RWPE1 (cell line): ENCODE measurements around the gene LHX6.

Source experiments
- CTCF ChIA-PET: fragments of 350-600 bp; sonication (Branson Sonifier 250); formaldehyde crosslinking; extraction: SDS; loops from one replicate; lab custom pipeline; 2021; lab: Yijun Ruan, JAX
- POLR2A ChIA-PET: fragments of 400-600 bp; formaldehyde crosslinking; extraction: SDS; loops from one replicate; lab custom pipeline; 2020; ENCODE audit warnings: antibody characterized with exemption; ENCODE audit not compliant: low non-redundant PET; lab: Yijun Ruan, JAX
- DNase-seq: peaks from one replicate; pipeline ENCODE4 v3.0.0; 2012; ENCODE audit warnings: low spot score
- H3K27ac ChIP-seq: fragments of 450-650 bp; 2 replicates; pipeline ENCODE4 v1.5.1; 2017
- TF ChIP-seq, protein P1 (sequence below): fragments of 450-650 bp; conservative IDR thresholded peaks from 2 replicates; pipeline ENCODE4 v1.5.1; 2017; ENCODE audit warnings: low read depth, mild to moderate bottlenecking

LHX6 gene

GRCh38 chr9:122223435-122223834, 5.3 kb downstream of the LHX6 start:
- TF ChIP-seq, protein P1, sequence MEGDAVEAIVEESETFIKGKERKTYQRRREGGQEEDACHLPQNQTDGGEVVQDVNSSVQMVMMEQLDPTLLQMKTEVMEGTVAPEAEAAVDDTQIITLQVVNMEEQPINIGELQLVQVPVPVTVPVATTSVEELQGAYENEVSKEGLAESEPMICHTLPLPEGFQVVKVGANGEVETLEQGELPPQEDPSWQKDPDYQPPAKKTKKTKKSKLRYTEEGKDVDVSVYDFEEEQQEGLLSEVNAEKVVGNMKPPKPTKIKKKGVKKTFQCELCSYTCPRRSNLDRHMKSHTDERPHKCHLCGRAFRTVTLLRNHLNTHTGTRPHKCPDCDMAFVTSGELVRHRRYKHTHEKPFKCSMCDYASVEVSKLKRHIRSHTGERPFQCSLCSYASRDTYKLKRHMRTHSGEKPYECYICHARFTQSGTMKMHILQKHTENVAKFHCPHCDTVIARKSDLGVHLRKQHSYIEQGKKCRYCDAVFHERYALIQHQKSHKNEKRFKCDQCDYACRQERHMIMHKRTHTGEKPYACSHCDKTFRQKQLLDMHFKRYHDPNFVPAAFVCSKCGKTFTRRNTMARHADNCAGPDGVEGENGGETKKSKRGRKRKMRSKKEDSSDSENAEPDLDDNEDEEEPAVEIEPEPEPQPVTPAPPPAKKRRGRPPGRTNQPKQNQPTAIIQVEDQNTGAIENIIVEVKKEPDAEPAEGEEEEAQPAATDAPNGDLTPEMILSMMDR, result no peak
- ChIA-PET POLR2A (no interaction called here), CTCF (interaction anchor here (0.7 kb wide), 1 partner anchor 1909 kb away, joined by 6 read pairs; no protein-coding TSS in a partner anchor)
- no peak overlapping the region for H3K27ac ChIP-seq
- no peak for DNase-seq

DNA sequence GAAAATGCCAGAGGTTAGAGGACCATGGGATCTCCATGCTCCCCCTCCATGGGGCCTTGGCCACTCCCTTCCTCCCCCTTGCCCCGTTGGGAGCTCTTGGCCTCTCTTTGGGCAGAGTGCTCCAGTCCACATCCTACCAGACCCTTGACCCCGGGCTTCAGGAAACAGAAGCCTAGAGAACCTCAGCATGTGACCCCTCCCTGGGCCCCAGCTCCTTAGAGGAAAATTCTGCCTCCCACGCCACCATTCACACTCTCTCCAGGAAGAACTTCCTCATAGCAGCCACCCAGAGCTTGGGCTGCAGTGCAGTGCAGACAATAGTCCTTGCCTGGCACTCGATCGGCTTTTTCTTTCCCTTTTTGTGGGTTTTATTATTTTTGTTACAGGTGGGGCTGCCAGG, 6.0 kb downstream of the LHX6 start:
- H3K27ac ChIP-seq, result no peak overlapping the region
- DNase-seq, result no peak
- ChIA-PET POLR2A (no interaction called here), CTCF (no interaction called here)
- TF ChIP-seq, protein P1, result no peak

- POLR2A ChIA-PET, result no interaction called here
Measured at GRCh38 chr9:122221183-122221811, 7.5 kb downstream of the LHX6 start.

GRCh38 chr9:122220673-122221182, 8.0 kb downstream of the LHX6 start:
- TF ChIP-seq, protein P1, result no peak
- DNase-seq, result no peak
- POLR2A ChIA-PET, result no interaction called here
- no peak overlapping the region for H3K27ac ChIP-seq
- CTCF ChIA-PET, result interaction anchor here (0.6 to 0.8 kb wide), 3 partner anchors 34 to 1062 kb away, joined by 3 read pairs; no protein-coding TSS in a partner anchor

More at GRCh38 chr9:122221183-122221811, 7.5 kb downstream of the LHX6 start:
- H3K27ac ChIP-seq, result no peak overlapping the region
- TF ChIP-seq, protein P1, result no peak
- CTCF ChIA-PET, result interaction anchor here (0.7 to 0.8 kb wide), 2 partner anchors 34 to 649 kb away, joined by 3 read pairs; no protein-coding TSS in a partner anchor
- DNase-seq, result no peak

DNA sequence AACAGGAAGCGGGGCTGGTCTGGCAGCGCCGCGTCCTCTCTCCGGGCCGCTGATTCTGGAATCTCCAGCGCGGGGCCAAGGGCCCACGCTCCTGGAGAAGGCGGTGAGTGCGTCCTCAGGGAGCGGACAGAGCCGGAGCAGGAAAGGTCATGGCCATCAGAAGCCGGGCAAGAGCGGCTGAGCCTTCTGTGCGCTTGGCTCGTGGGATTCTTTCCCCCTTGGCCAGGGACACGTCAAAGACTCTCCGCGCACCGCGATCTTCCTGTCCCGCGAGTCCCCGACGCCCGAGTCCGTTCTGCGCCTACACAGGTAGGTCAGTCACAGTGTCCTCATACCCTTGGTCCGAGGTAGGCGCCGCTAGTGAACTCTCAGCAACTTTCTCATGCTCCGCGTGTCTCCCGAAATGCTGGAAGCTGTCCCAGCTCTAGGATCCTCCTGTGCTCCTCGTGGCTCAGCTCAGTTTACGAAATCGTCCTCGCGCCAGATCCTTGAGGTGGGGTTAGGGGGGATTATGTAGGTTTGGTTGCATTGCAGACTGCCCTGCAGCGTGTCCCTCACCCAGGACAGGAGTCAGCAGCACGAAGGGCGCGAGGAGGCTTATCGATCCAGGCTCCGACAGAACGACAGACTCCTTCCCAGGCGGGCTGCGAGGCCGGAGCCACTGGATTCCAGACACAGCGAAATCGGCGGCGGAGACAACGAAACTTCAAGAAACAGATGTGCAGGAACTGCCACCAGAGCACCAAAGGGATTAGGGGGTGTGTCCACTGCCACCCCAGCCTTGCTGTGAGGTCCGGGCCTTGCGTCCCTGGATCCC, 8.7 kb downstream of the LHX6 start:
- ChIA-PET POLR2A (no interaction called here), CTCF (interaction anchor here (0.6 kb wide), 1 partner anchor 1063 kb away, joined by 3 read pairs; no protein-coding TSS in a partner anchor)
- TF ChIP-seq, protein P1, result no peak
- DNase-seq, result no peak
- no peak overlapping the region for H3K27ac ChIP-seq

DNA sequence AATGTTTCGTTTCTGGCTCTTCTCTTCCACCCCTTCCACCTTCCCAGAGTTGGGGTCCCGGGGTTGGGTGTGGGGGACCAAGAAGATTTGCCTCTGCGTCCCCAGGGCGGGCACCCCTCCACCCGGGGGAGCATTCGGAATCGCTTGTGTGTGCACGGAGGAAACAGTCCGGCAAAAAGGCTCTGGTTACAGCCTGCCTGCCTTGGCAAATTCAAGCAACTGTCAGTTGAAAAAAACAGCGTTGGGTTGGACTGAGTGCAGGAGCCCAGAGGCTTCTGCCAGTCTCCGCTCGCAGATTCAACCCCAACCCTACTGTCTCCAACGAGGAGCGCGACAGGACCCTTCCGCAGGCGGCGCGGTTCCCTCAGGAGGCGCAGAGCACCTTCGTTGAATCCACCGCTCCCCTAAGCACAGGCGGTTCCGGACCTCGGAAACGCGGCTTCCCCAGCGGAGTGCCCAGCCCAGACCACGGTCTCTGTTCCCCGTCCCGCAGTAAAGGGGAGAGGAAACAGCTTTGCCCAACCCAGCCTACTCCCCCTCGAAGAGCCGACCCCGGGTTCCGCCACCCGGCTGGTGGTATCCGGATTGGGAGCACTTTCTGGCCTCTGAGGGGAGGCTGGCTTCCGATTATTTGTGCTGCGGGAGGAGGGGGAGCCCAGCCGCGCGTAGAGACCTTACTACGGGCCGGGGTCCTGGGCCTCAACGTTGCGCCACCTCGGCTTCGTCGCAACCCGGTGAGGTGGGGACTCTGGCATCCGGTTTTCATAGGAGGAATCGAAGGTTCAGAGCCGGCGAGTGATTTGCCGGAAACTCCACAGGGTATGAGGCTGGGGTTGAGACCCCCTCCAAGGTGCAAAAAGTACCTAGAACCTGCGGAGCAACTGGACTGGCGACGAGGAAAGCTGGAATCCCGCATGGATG, 9.6 kb downstream of the LHX6 start:
- POLR2A ChIA-PET, result no interaction called here
- TF ChIP-seq, protein P1, result no peak
- H3K27ac ChIP-seq, result no peak overlapping the region
- DNase-seq, result no peak
- CTCF ChIA-PET, result no interaction called here
